Measurements from ENCODE around the gene XRRA1.

- TF ChIP-seq SIN3A (IDR thresholded peaks at IDR 0.05; ENCODE audit: low read depth) = no peak
- no peak for TF ChIP-seq POLR2AphosphoS5 (IDR thresholded peaks at IDR 0.05; ENCODE audit: low read depth, low read length)
- no peak for TF ChIP-seq ZNF274 (IDR thresholded peaks at IDR 0.05; ENCODE audit: low read depth, low read length)
- no peak for TF ChIP-seq CTCF (IDR thresholded peaks at IDR 0.05 in 2 of 3, conservative IDR thresholded peaks at IDR 0.05 in 1 of 3; ENCODE audit: borderline replicate concordance in 1 of 3, insufficient read depth in 1 of 3, low read depth in 2 of 3, low read length in 2 of 3)
- no peak for TF ChIP-seq EZH2 (IDR thresholded peaks at IDR 0.05)
Measured at GRCh38 chr11:74970852-74971395, 22.0 kb upstream of the XRRA1 start.
